Measurements from ENCODE around the gene SLC35F3. TPM values are rescaled to one million over a fixed set of nuclear protein-coding genes. Genes with fewer than 3 reads are reported as not detected.
A peak's percentile ranks its signal among the peaks of the same experiment; 100 is the strongest.

Gene SLC35F3
- total RNA-seq, 4 donors from 2014 or later, result 0.82 TPM; not detected in 3

- H3K36me3 ChIP-seq, result no peaks in the 10 kb centered on the region
- in situ Hi-C loops (cut with MboI; ENCODE audit: low sequenced_read_pairs in 4 of 4) (no loop called here), intact Hi-C loops (cut with DNase I; ENCODE audit: low total_unique reads) (no loop called here)
- peaks cover 0 to 5% of the 10 kb centered on the region in 2 donors for H3K4me1 ChIP-seq
- H3K27ac ChIP-seq, result no peak overlapping the region
- H3K9me3 ChIP-seq, result no peaks in the 10 kb centered on the region
- TF ChIP-seq CTCF (IDR thresholded peaks at IDR 0.05 in 4 of 5, conservative IDR thresholded peaks at IDR 0.05 in 1 of 5) (no peak), POLR2A (IDR thresholded peaks at IDR 0.05) (no peak)
- no peak for DNase-seq
- peak; percentile 44 to 58 for ATAC-seq
- H3K4me3 ChIP-seq, result peak overlapping the region; percentile 48 to 56 (median 52)
- no peaks in the 10 kb centered on the region for H3K27me3 ChIP-seq
Observed at GRCh38 chr1:234214129-234214910, 309.8 kb downstream of the SLC35F3 start.

- in situ Hi-C loops (cut with MboI; ENCODE audit: low sequenced_read_pairs in 4 of 4) (no loop called here), intact Hi-C loops (cut with DNase I; ENCODE audit: low total_unique reads) (no loop called here)
- Histone ChIP-seq H3K4me1 (peaks cover 0 to 5% of the 10 kb centered on the region in 2 donors), H3K36me3 (no peaks in the 10 kb centered on the region), H3K27me3 (no peaks in the 10 kb centered on the region), H3K9me3 (no peaks in the 10 kb centered on the region), H3K4me3 (peak overlapping the region; percentile 48 to 56 (median 52)), H3K27ac (no peak overlapping the region)
- DNase-seq, result no peak
- ATAC-seq, result no peak
- TF ChIP-seq CTCF (IDR thresholded peaks at IDR 0.05 in 4 of 5, conservative IDR thresholded peaks at IDR 0.05 in 1 of 5), result no peak
- TF ChIP-seq POLR2A (IDR thresholded peaks at IDR 0.05), result no peak
Observed at GRCh38 chr1:234214911-234215892, 310.7 kb downstream of the SLC35F3 start.

- TF ChIP-seq CTCF (IDR thresholded peaks at IDR 0.05 in 4 of 5, conservative IDR thresholded peaks at IDR 0.05 in 1 of 5) (no peak), POLR2A (IDR thresholded peaks at IDR 0.05) (no peak)
- H3K4me1 ChIP-seq, result peaks cover 0 to 5% of the 10 kb centered on the region in 2 donors
- intact Hi-C loops (cut with DNase I; ENCODE audit: low total_unique reads) (no loop called here), in situ Hi-C loops (cut with MboI; ENCODE audit: low sequenced_read_pairs in 4 of 4) (no loop called here)
- no peak overlapping the region for H3K27ac ChIP-seq
- no peaks in the 10 kb centered on the region for H3K9me3 ChIP-seq
- DNase-seq (no peak), ATAC-seq (no peak)
- H3K27me3 ChIP-seq, result no peaks in the 10 kb centered on the region
- H3K36me3 ChIP-seq, result no peaks in the 10 kb centered on the region
- no peak overlapping the region for H3K4me3 ChIP-seq
Observed at GRCh38 chr1:234216116-234216703, 311.7 kb downstream of the SLC35F3 start.

- no peak overlapping the region for H3K27ac ChIP-seq
- H3K9me3 ChIP-seq, result no peaks in the 10 kb centered on the region
- TF ChIP-seq CTCF (IDR thresholded peaks at IDR 0.05 in 4 of 5, conservative IDR thresholded peaks at IDR 0.05 in 1 of 5) (no peak), POLR2A (IDR thresholded peaks at IDR 0.05) (no peak)
- H3K4me1 ChIP-seq, result peaks cover 0 to 5% of the 10 kb centered on the region in 2 donors
- no peaks in the 10 kb centered on the region for H3K36me3 ChIP-seq
- intact Hi-C loops (cut with DNase I; ENCODE audit: low total_unique reads), result no loop called here
- H3K4me3 ChIP-seq, result no peak overlapping the region
- ATAC-seq (no peak), DNase-seq (no peak)
- H3K27me3 ChIP-seq, result no peaks in the 10 kb centered on the region
- in situ Hi-C loops (cut with MboI; ENCODE audit: low sequenced_read_pairs in 4 of 4), result no loop called here
Observed at GRCh38 chr1:234217316-234217840, 312.9 kb downstream of the SLC35F3 start.
